HG03280 (cell line): ENCODE results near the gene ANKLE1.

ENCODE experiments used
- ATAC-seq: cut with Tn5 transposase; IDR thresholded peaks from one replicate; pipeline ENCODE4 v1.9.1; 2021; ENCODE audit warnings: mild to moderate bottlenecking, moderate library complexity; ENCODE audit not compliant: unreplicated experiment

ANKLE1 gene

DNA sequence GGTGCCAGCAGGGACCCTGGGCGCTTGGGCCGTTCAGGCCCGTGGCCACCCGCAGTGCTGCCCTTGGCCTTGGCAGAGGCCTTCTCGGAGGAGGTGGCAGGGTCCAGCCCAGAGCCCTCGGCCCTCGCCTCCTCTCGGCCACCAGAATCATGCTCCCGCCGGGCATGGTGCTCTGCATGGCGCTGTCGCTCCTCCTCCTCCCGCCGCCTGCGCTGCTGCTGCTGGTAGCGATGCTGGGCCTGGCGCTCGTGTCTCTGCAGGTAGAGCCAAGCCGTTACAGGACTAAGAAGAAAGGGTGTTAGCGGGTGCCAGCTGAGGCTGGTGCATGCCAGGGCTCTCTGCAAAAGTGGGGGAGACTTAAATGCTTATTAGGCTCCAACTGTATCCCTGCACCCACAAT lies 43.4 kb downstream of the ANKLE1 start:
- no peak for ATAC-seq

DNA sequence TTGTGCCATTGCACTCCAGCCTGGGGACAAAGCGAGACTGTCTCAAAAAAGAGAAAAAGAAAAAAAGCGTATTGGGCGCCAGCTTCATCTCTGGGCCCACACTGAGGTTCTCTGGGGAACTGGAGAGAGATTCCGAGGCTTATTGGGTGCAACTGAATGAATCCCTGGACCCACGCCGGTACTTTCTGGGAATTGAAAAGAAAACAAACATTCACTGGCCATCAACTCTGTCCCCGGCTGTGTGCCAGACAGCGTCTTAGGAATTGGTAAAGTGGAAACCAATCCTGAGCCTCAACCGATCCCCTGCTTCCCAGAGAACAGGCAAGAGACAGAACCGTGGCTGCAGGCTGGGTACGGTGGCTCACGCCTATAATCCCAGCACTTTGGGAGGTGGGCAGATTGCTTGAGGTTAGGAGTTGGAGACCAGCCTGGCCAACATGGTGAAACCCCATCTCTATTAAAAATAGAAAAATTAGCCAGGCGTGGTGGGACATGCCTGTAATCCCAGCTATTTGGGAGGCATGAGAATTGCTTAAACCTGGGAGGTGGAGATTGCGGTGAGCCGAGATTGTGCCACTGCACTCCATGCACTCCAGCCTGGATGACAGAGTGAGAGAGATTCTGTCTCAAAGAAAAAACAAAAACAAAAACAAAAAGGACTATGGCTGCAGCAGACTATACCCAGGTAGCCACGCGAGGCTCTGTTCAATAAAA lies 44.3 kb downstream of the ANKLE1 start:
- no peak for ATAC-seq

DNA sequence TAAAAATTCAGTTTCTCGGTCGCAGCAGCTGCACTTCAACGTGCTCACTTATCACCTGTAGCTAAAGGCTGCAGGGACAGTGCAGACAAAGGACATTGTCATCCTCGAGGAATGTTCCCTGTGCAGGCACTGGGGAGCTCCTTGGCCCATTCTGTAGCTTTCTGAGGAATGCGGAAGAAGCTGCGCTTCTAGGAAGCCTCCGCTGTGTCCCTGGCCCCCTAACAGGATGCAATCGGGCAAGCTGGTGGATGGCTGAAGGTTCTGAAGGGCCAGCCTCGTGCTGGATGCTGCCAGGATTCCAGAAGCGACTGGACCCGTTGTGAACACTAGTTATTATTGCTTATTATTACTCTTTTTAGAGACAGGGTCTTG lies 44.9 kb downstream of the ANKLE1 start:
- no peak for ATAC-seq

DNA sequence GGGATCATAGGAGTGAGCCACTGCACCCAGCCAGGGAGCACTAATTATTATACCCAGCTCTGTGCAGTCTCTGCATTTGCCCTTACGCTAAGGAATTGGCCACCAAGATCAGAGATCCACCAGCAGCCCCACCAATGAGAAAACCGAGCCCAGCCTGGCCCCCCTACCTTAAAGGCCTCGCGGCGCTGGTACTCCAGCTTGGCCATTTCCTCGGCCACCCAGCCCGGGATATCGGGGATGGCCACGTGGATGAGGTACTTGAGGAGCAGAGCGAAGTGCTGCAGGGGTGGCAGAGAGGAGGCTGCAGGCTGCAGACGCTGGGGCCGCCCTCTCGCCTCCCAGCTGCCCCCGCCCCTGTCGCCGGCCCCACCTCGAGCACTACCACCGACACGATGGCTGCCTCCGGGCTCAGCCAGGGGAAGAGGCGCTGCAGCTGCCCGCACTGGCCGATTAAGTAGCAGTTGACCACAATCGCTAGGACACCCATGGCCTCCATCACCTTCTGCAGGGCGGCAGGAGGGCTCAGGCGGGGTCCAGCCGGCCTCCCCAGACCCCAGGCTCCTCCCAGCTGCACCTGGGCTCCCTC lies 45.5 kb downstream of the ANKLE1 start:
- no peak for ATAC-seq

DNA sequence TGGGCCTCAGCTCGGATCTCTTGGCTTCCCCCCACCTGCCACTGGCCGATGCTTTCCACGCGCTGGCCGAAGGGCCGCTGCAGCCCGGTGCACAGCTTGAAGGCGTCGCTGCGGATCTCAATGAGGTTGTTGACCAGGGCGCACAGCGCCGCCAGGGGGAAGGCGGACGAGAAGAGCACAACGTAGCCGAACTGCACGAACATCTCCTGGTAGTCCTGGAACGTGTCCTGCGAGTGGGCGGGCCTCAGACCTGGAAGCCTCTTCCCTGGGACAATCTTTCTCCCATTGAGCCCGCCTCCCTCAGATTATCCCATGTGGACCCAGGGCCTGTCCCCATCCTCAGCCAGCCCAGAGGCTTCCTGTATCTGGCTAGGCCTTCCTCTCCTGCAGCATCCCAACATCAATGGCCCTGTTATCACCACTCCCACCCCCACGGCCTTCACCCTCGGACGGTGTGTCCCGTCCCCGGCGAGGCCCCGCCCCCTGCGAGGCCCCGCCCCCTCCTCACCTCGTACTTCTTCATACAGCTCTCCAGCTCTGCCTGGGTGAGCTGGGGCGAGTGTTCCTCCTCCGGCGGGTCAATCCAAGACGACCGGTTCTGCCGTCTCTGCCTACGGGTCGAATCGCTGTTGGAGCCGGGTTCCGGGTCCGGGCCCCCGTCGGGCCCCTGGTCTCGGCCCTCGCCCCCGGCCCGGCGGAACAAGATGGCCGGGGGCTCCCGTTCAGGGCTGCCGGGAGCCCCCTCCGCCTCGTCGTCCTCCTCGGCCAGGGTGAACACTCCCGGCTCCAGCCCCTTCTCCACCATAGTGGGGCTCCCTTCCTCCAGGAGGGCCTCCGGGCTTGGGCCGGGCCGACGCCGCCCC lies 46.2 kb downstream of the ANKLE1 start:
- ATAC-seq, result no peak

DNA sequence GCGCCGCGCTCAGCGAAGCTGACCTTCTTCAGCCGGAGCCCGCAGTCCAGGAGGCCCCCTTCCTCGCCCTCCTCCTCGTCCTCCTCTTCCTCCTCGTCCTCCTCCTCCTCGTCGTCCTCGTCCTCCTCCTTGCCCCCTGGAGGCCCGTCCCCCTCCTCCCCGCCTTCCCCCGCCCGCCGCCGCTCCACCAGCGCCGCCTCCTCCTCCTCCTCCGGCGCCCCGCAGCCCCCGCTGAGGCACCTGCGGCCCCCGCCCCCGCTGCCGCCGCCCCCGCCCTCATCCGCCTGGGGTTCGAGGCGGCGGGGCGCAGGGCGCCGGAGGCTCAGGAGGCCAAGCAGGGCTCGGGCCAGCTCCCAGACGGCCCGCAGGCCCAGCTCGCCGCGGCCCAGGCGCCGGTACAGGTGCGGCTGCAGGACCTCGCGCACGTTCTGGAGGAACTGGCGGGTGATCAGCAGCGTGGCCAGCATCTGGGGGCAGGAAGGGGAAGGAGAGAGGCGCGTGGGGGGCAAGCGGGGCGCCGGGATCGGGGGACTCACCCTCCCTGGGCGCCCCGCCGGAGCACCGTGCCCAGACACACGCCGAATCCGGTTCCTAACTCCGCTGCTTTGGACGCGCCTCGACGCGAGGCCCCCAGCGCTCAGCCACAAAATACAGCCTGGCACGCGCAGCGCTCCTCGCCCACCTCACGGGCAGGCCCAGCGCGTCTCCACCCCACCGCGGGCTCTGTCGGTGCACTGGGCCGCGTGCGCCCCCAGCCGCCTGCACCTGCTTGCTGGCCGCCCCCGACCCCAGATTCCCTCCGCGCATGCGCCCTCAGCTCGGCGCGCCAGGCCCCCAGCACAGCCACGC lies 47.0 kb downstream of the ANKLE1 start:
- ATAC-seq, result no peak

DNA sequence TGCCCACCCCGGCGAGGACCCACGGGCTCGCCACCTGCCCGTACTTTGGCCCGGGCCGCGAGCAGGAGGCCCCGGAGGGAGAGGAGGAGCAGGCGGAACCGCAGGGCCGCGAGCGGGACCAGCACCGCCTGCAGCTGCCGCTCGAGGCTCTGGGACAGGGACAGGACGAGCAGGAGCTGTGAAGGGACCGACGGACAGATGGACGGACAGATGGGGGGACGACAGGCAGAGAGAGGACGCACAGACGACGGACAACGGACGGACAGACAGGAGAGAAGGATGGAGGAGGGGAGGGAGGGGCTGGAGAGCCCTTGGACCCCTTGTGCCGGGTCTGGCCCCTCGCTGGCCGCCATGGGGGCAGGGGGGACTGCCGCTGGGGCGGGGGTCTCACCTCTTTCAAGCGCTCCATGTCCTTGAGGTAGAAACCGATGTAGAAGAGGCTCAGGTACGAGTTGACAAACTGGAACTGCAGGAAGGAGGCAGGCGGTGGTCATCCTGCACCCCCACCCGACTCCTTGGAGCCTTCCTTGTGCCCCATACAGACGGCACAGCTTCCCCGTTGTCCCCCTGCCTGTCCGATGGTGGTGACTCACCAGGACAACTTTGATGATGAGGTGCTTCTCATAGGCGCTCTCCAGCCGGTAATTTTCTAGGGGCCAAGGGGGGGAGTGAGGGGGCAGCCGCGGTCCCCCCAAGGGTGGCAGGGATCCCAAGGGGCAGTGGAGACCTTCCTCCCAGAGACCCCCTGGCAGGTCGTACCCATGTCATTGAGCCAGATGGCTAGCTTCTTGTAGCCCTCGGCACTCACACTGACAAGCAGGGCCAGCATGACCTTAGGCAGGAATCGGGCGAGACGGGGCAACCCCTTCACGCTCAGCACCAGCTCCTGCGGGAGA lies 47.9 kb downstream of the ANKLE1 start:
- ATAC-seq, result no peak

DNA sequence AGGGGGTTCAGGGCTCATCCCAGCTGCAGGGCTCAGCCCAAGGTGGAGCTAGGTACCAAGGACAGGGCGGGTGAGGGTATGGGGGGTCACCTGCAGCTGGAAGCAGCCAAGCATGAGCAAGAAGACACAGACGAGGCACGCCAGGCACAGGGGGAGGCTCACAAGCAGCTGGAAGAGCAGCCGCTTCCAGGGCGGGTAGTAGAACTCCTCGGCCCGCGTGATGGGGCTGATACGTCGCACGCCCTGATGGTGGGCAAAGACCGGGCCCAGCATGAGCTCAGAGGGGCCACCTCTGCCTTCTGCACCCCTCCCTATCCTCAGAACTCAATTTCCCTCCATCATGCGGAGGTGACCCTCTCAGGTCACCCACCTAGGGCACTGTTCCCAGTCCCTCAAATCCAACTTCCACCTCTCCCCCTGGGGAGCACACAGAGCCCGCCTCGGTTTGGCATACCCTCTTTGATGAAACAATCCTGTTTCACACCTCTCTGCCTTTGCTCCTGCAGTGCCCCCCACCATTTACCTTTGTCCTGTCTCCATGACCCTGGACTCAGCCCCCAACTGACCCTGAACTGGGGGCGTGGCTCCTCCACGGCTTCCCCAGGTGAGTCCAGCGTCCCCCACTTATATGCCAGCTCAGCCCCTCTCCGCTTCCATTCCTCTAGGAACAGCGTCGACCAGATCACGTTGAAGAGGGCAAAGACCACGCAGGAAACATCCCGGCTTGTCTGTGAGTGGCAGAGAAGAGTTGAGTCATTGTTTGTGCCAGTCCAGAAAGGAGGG lies 48.8 kb downstream of the ANKLE1 start:
- ATAC-seq, result no peak

DNA sequence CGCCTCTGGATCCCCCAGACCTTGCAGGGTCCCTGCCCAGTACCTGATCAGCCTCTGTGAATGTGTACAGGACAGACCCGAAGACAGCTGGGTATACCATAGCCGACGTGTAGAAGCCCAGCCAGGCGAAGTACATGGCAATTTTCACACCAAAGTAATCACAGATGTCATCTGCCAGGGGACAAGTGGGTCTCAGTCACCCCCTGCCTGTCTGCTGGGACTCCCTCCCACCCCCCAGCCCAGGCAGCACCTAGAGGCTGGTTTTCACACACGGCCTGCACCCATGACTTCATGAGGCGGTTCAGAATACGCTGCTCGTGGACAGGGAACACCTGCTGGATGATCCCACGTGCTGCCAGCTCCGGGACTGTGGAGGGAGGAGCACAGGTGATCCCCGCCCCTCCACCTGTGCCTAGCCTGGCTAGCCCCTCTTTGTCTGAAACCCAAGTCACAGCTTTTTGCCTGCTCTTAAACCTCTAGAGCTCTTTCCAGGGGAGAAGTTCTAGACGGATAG lies 49.4 kb downstream of the ANKLE1 start:
- ATAC-seq, result no peak

DNA sequence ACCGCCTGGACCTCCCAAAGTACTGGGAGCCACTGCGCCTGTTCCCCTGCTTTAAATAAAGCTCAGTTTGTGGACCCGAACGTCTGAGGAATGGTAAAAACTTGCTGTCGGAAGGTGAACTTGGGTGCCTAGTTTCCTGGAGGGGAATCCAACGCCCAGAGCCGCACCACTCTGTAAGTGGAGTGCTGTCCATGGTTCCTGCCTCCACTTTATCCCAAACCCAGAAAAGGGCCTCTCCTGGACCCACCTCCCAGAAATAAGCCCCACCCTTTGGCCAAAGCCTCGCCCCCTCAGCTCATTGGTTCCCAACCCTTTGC lies 50.6 kb downstream of the ANKLE1 start:
- ATAC-seq, result no peak

DNA sequence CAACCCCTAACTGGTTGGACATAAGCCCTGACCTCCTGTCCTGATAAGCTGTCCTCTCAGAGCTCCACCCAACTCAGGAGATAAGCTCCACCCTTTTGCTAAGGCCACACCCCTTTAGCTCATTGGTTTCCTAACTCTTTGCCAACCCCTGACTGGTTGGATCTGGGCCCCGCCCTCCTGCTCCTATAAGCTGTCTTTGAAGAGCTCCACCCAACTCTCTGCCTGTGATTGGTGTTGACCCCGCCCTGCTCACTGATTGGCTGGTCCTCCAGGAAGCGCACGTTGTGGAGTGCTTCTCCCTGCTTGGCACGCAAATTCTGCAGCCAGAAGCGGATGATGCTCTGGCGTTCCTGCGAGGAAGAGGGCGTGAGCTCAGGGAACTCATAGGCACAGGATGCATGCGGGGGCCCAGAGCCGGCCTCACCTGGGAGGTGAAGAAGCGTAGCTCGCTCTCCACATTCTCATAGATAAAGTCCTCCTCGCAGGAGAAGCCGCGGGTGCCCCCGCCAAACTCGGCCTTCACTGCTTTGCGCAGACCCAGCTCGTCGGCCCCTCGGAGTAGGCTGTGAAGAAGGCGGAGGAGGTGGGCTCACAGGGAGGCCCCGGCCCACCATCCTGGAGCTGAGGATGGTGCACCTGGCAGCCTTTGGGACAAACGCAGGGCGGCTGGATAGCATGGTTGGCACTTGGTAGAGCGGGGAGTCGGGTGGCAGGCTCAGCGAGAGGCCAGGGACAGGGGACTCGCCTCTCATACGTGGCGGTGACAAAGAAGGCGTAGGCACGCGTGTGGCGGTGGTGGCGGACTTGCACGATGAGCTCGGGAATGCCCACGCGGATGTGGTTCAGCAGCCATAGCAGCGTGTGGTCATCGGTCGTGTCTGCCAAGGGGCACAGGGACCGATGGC lies 51.2 kb downstream of the ANKLE1 start:
- no peak for ATAC-seq

DNA sequence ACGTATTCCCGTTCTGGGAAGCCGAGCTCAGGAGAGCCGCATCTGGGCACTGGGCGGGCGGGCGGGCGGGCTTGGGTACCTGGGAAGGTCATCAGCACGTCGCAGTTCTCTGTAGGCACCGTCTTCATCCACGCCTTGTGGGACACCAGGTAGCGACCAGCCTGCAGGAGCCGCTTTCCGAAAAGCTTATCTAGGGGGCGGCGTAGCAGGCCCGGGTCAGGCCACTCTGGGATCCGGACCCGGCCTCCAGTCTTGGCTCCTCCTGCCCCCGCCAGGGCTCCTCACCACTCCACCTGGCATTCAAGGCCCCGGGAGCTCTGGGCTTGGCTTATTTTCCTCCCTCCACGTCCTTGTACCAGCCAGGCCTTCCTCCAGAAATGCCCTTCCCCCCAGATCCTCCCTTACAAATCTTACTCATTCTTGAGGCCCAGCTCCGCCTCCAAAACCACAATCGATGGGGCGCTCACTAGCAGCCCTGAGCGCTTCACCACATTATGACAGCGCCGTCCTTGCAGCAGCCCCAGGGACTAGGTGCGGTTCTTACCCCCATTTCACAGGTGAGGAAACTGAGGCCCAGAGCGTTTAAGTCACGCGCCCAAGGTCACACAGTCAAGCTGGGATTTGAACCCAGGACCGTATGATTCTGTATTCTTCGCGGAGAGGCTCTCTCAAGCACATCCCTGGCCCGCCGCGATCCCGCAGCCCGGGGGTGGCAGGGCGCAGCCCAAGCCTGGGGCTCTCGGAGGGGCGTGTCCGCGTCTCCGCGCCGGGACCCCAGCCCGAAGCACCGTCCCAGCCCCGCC lies 52.1 kb downstream of the ANKLE1 start:
- ATAC-seq, result no peak

DNA sequence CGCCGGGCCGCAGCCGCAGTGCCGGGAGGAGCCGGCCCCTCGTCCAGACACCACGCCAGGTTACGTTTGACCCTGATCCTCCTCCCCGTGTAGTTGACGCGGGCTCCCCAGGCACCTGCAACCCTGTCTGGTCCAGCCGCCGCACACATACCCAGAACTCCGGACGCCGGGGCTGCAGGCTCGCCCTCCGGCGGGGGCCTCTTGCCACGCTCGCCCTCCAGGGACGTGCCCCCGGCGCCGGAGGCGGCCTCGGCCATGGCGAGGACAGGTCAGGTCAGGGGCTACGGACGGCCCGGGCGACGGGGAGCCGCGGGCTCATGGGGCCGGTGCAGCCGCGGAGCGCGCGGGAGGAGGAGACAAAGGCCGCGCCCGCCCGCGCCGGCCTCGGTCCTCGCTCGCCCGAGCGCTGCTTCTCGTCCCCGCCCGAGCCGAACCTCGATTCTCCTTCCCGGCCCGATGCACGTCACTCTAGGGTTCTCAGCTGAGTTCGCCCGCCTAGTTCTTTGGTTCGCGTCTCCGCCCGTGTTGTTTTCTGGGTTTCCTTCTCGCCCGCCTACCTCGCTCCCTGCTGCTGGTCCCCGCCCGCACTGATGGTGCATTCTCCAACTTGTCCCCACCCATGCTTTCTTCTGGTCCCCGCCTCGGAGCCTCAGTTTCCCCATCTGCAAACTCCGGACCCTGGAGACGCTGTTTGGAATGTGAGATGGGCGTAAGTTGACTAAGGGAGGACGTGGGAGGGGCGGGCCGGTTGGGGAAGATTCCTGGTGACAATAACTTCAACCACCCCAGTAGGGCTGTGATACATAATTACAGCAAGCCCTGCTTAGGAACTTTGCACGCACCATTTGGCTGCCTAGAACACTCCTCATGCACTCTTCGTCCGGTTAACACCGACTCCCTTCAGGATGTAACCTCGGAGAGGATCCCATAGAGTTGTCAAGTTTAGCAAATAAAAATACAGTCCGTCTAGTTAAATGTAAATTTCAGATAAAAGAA lies 53.0 kb downstream of the ANKLE1 start, which contains the start of gene ANO8:
TSS of gene ANO8 (minus strand) at position 442 of the 996 bp plus-strand sequence. CDS start at position 257, 185 bp downstream.
- ATAC-seq, result peak; percentile 39

DNA sequence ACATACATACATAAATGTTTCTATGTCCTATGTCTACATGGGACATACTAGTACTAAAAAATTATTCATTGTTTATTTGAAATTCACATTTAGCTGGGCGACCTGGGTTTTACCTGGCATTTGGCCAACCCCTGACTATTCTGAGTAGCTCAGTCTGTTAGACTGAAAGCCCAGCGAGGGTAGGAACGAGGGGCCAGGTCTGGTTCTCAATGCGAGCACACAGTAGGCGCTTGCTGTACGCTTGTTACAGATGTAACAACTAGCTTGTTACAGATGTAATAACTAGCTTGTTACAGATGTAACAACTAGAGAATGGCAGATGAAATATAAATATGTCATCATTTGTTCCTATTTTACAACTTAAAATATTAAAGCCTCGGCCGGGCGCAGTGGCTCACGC lies 53.9 kb downstream of the ANKLE1 start:
- ATAC-seq, result no peak
